OCI-LY7 (cell line): Measurements from ENCODE around the gene MAIP1. TPM values are rescaled to one million over a fixed set of nuclear protein-coding genes. Genes with fewer than 3 reads are reported as not detected.

Experiments
- BruUV-seq: library from RNA; stranded (reverse); fragments of 400-500 nt; replicated peaks from 2 replicates; lab custom pipeline; 2021; lab: Mats Ljungman, UMichigan
- CTCF ChIA-PET: fragments of 300-600 bp; sonication (Branson Sonifier 250); formaldehyde crosslinking; loops from one replicate; lab custom pipeline; 2022; ENCODE audit warnings: antibody characterized with exemption; ENCODE audit not compliant: unreplicated experiment; lab: Charles Lee
- POLR2A ChIA-PET: fragments of 300-600 bp; sonication (Branson Sonifier 250); formaldehyde crosslinking; loops from one replicate; lab custom pipeline; 2022; ENCODE audit warnings: antibody characterized with exemption; lab: Charles Lee
- DNase-seq: peaks from one replicate; pipeline ENCODE4 v3.0.0-alpha.2; 2015; ENCODE audit warnings: low spot score
- H2AFZ ChIP-seq: fragments of 200-600 bp; sonication (generic), shearing (Covaris generic); 2 replicates; pipeline ENCODE4 v1.6.1; 2014; ENCODE audit warnings: mild to moderate bottlenecking, antibody characterized with exemption, low read length, moderate library complexity
- H3K27ac ChIP-seq: fragments of 200-600 bp; sonication (generic); 2 replicates; pipeline ENCODE4 v1.5.1; 2014; ENCODE audit warnings: mixed run types, low read depth, mild to moderate bottlenecking, moderate library complexity, low read length, inconsistent platforms; ENCODE audit not compliant: poor library complexity, severe bottlenecking
- H3K36me3 ChIP-seq: fragments of 200-600 bp; sonication (generic); 2 replicates; pipeline ENCODE4 v1.6.1; 2014; ENCODE audit warnings: mild to moderate bottlenecking, antibody characterized with exemption, low read length, moderate library complexity, mixed read lengths; ENCODE audit not compliant: insufficient read depth
- H3K4me1 ChIP-seq: fragments of 200-600 bp; sonication (generic); 2 replicates; pipeline ENCODE4 v1.5.1; 2014; ENCODE audit warnings: mild to moderate bottlenecking, low read length; ENCODE audit not compliant: insufficient read depth, poor library complexity, severe bottlenecking
- H3K4me2 ChIP-seq: fragments of 200-600 bp; sonication (generic); 2 replicates; pipeline ENCODE4 v1.6.1; 2014; ENCODE audit warnings: mild to moderate bottlenecking, low read length
- H3K4me3 ChIP-seq: fragments of 200-600 bp; sonication (generic); 2 replicates; pipeline ENCODE4 v1.5.1; 2014; ENCODE audit warnings: mild to moderate bottlenecking, low read depth, low read length; ENCODE audit not compliant: poor library complexity, severe bottlenecking
- H3K79me2 ChIP-seq: fragments of 200-600 bp; sonication (generic); 2 replicates; pipeline ENCODE4 v1.6.1; 2016; ENCODE audit warnings: low read depth, mild to moderate bottlenecking, low read length, moderate library complexity, mixed read lengths; ENCODE audit not compliant: insufficient read depth
- H3K9me2 ChIP-seq: fragments of 200-600 bp; sonication (generic); 2 replicates; pipeline ENCODE4 v1.6.1; 2016; ENCODE audit warnings: mild to moderate bottlenecking, low read length, mixed read lengths; ENCODE audit not compliant: insufficient read depth
- H3K9me3 ChIP-seq: fragments of 200-600 bp; sonication (generic); 2 replicates; pipeline ENCODE4 v1.6.1; 2014; ENCODE audit warnings: mild to moderate bottlenecking, mixed run types, low read length, mixed read lengths
- H4K20me1 ChIP-seq: fragments of 200-600 bp; sonication (generic); 2 replicates; pipeline ENCODE4 v1.6.1; 2014; ENCODE audit warnings: mild to moderate bottlenecking, antibody characterized with exemption, low read length, moderate library complexity, mixed read lengths; ENCODE audit not compliant: insufficient read depth
- CTCF ChIP-seq: fragments of 200-600 bp; sonication (generic); conservative IDR thresholded peaks from 2 replicates; pipeline ENCODE4 v1.5.1; 2014; ENCODE audit warnings: mild to moderate bottlenecking, antibody characterized with exemption, low read length, moderate library complexity, mixed read lengths
- EZH2phosphoT487 ChIP-seq: fragments of 200-600 bp; sonication (generic); IDR thresholded peaks from 2 replicates; pipeline ENCODE4 v1.6.1; 2018; ENCODE audit warnings: low read depth, borderline replicate concordance, mild to moderate bottlenecking, mixed run types, antibody characterized with exemption, low read length, moderate library complexity, mixed read lengths
- intact Hi-C: fragments of 100-400 bp; cut with micrococcal nuclease; formaldehyde crosslinking; loops from one replicate; pipeline ENCODE4 v1.10.0; 2022; ENCODE audit not compliant: unreplicated experiment
- total RNA-seq, 2 experiments: library from RNA; depleted of rRNA in 1 of 2; stranded (reverse); fragments of >200 nt in 1 of 2; shearing (Covaris generic) in 1 of 2; gene quantifications; 2 replicates each; pipeline ENCODE4 v1.2.3, GENCODE V29; 2014 to 2022

The MAIP1 gene
- total RNA-seq, 2 experiments from 2014 or later, result 25.3 to 29.8 TPM

GRCh38 chr2:199958014-199958413 lies 2.6 kb downstream of the MAIP1 start:
- POLR2A ChIA-PET, result interaction anchor here (1.0 kb wide), 1 partner anchor 552 kb away, joined by 3 read pairs; the partner anchor contains the start of gene KCTD18
- peaks cover 52% of the 10 kb centered on the region for H3K36me3 ChIP-seq
- H3K79me2 ChIP-seq, result peaks cover 55% of the 10 kb centered on the region
- no peaks in the 10 kb centered on the region for H3K9me2 ChIP-seq
- peak overlapping the region; percentile 83 for H3K4me2 ChIP-seq
- BruUV-seq, result no TSS peak
- H3K4me3 ChIP-seq, result peak overlapping the region; percentile 6
- H3K9me3 ChIP-seq, result no peaks in the 10 kb centered on the region
- peaks cover 29% of the 10 kb centered on the region for H3K4me1 ChIP-seq
- intact Hi-C loops, result no loop called here
- no peak for DNase-seq
- no peak overlapping the region for H2AFZ ChIP-seq
- TF ChIP-seq EZH2phosphoT487 (no peak), CTCF (no peak)
- H4K20me1 ChIP-seq, result no peaks in the 10 kb centered on the region
- CTCF ChIA-PET, result no interaction called here
- H3K27ac ChIP-seq, result no peak overlapping the region

GRCh38 chr2:199962203-199962602 lies 6.8 kb downstream of the MAIP1 start:
- H2AFZ ChIP-seq, result no peak overlapping the region
- H3K36me3 ChIP-seq, result peaks cover 92% of the 10 kb centered on the region
- H3K79me2 ChIP-seq, result peaks cover 19% of the 10 kb centered on the region
- H3K4me1 ChIP-seq, result peaks cover 7% of the 10 kb centered on the region
- no peak overlapping the region for H3K4me3 ChIP-seq
- BruUV-seq, result no TSS peak
- CTCF ChIA-PET, result no interaction called here
- no peak overlapping the region for H3K27ac ChIP-seq
- no peak for DNase-seq
- no peaks in the 10 kb centered on the region for H3K9me3 ChIP-seq
- H3K4me2 ChIP-seq, result no peak overlapping the region
- TF ChIP-seq CTCF, result no peak
- TF ChIP-seq EZH2phosphoT487, result no peak
- no peaks in the 10 kb centered on the region for H3K9me2 ChIP-seq
- H4K20me1 ChIP-seq, result no peaks in the 10 kb centered on the region
- POLR2A ChIA-PET, result no interaction called here
- intact Hi-C loops, result no loop called here

DNA sequence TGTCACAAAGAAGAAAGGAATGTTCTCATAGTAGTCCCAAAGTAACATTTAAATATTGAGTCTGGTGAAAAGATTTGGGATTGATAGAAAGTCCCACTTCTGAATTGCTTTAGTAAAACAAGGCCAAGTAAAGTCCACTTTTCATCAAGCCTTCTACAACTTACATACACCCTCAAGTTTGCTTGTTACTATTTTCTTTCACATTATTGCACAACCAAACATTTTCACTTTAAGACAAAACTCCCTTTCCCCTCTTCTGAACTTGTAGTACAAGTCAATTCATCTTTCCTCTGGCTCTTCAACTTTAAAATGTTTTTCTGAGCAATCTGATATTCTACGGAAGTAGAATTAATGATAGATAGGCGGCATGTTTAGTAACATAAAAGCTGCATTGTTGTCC lies 11.0 kb downstream of the MAIP1 start:
- no peak for DNase-seq
- ChIA-PET POLR2A (no interaction called here), CTCF (no interaction called here)
- Histone ChIP-seq H3K9me2 (no peaks in the 10 kb centered on the region), H3K9me3 (no peaks in the 10 kb centered on the region), H3K79me2 (no peaks in the 10 kb centered on the region), H4K20me1 (no peaks in the 10 kb centered on the region), H3K36me3 (peaks cover 89% of the 10 kb centered on the region), H3K4me2 (no peak overlapping the region), H2AFZ (no peak overlapping the region), H3K27ac (no peak overlapping the region), H3K4me3 (no peak overlapping the region), H3K4me1 (no peaks in the 10 kb centered on the region)
- no peak for TF ChIP-seq EZH2phosphoT487
- TF ChIP-seq CTCF, result no peak
- intact Hi-C loops, result no loop called here
- BruUV-seq, result no TSS peak
